GM13976 (cell line): ENCODE results near the gene CSMD2.

Source experiments
- DNase-seq: peaks from one replicate; pipeline ENCODE4 v3.0.0; 2012; ENCODE audit warnings: low spot score
- CTCF ChIP-seq: IDR thresholded peaks from 2 replicates; pipeline ENCODE4 v1.5.1; 2012; ENCODE audit warnings: borderline replicate concordance, mild to moderate bottlenecking; ENCODE audit not compliant: insufficient read depth; ENCODE audit errors: extremely low read depth, missing control alignments, control extremely low read depth
- in situ Hi-C: fragments of 300-500 bp; cut with MboI; formaldehyde crosslinking; loops from one replicate; pipeline ENCODE4 v1.12.0; 2022; ENCODE audit warnings: low sequenced_read_pairs, mixed read lengths, inconsistent platforms; ENCODE audit not compliant: unreplicated experiment

The CSMD2 gene

GRCh38 chr1:33710967-33711366, 454.1 kb downstream of the CSMD2 start:
- in situ Hi-C loops = no loop called here
- no peak for TF ChIP-seq CTCF
- DNase-seq = no peak

- no peak for DNase-seq
- in situ Hi-C loops = no loop called here
- no peak for TF ChIP-seq CTCF
These were observed 455.0 kb downstream of the CSMD2 start for GRCh38 chr1:33709783-33710718.

GRCh38 chr1:33709174-33709782, 455.8 kb downstream of the CSMD2 start:
- no peak for TF ChIP-seq CTCF
- DNase-seq = no peak
- in situ Hi-C loops = no loop called here

- in situ Hi-C loops = no loop called here
- no peak for TF ChIP-seq CTCF
- DNase-seq = no peak
These were observed 458.3 kb downstream of the CSMD2 start for GRCh38 chr1:33706634-33707255.

GRCh38 chr1:33703464-33703863, 461.6 kb downstream of the CSMD2 start:
- no peak for TF ChIP-seq CTCF
- no peak for DNase-seq
- in situ Hi-C loops = no loop called here

- DNase-seq = no peak
- no peak for TF ChIP-seq CTCF
- in situ Hi-C loops = no loop called here
These were observed 466.5 kb downstream of the CSMD2 start for GRCh38 chr1:33698361-33699035.
